PC-3 (cell line): ENCODE measurements around the gene FLNC. TPM values are rescaled to one million over a fixed set of nuclear protein-coding genes. Genes with fewer than 3 reads are reported as not detected.

Experiments
- ATAC-seq: fragments of 200-7000 bp; cut with Tn5 transposase; 2 replicates; pipeline ENCODE4 v1.9.1; 2020; ENCODE audit warnings: mild to moderate bottlenecking, moderate library complexity
- BruUV-seq: library from RNA; stranded (reverse); fragments of 400-500 nt; replicated peaks from 2 replicates; lab custom pipeline; 2021; lab: Mats Ljungman, UMichigan
- CTCF ChIA-PET: fragments of 300-600 bp; sonication (Branson Sonifier 250); formaldehyde crosslinking; loops from one replicate; lab custom pipeline; 2022; ENCODE audit warnings: antibody characterized with exemption; lab: Charles Lee
- POLR2A ChIA-PET: fragments of 300-600 bp; sonication (Branson Sonifier 250); formaldehyde crosslinking; loops from one replicate; lab custom pipeline; 2022; ENCODE audit warnings: antibody characterized with exemption; ENCODE audit not compliant: unreplicated experiment; lab: Charles Lee
- DNase-seq: peaks from one replicate; pipeline ENCODE4 v3.0.0-alpha.2; 2015
- H2AFZ ChIP-seq: fragments of 300-600 bp; sonication (generic); 2 replicates; pipeline ENCODE4 v1.6.0; 2016; ENCODE audit warnings: antibody characterized with exemption, low read length
- H3F3A ChIP-seq: fragments of 300-600 bp; sonication (generic); one replicate; pipeline ENCODE4 v1.6.0; 2017; ENCODE audit warnings: antibody characterized with exemption, low read length, control low read depth, mild to moderate bottlenecking; ENCODE audit not compliant: unreplicated experiment
- H3K27ac ChIP-seq: fragments of 300-600 bp; sonication (generic); 2 replicates; pipeline ENCODE4 v1.5.1; 2016; ENCODE audit warnings: mild to moderate bottlenecking, low read length
- H3K27me3 ChIP-seq: fragments of 300-600 bp; sonication (generic); 2 replicates; pipeline ENCODE4 v1.6.1; 2016; ENCODE audit warnings: low read length, mixed read lengths
- H3K36me3 ChIP-seq: fragments of 300-600 bp; sonication (generic); 2 replicates; pipeline ENCODE4 v1.6.1; 2016; ENCODE audit warnings: low read depth, mixed run types, low read length, mixed read lengths
- H3K4me1 ChIP-seq: fragments of 300-600 bp; sonication (generic); 2 replicates; pipeline ENCODE4 v1.5.1; 2016; ENCODE audit warnings: low read length; ENCODE audit not compliant: insufficient read depth
- H3K4me2 ChIP-seq: fragments of 300-600 bp; sonication (generic); 2 replicates; pipeline ENCODE4 v1.6.0; 2016; ENCODE audit warnings: low read length
- H3K4me3 ChIP-seq: fragments of 300-600 bp; sonication (generic); 2 replicates; pipeline ENCODE4 v1.5.1; 2016; ENCODE audit warnings: mild to moderate bottlenecking, low read length, mixed read lengths
- H3K79me2 ChIP-seq: fragments of 300-600 bp; sonication (generic); 2 replicates; pipeline ENCODE4 v1.6.1; 2017; ENCODE audit warnings: low read length, mixed read lengths
- H3K9ac ChIP-seq: fragments of 300-600 bp; sonication (generic); 2 replicates; pipeline ENCODE4 v1.6.0; 2016; ENCODE audit warnings: mild to moderate bottlenecking, low read length
- H3K9me2 ChIP-seq: fragments of 300-600 bp; sonication (generic); replicated peaks from 2 replicates; pipeline ENCODE4 v1.6.1; 2016; ENCODE audit warnings: mixed run types, low read length, mixed read lengths
- H3K9me3 ChIP-seq: fragments of 300-600 bp; sonication (generic); 2 replicates; pipeline ENCODE4 v1.6.1; 2016; ENCODE audit warnings: low read length, mixed read lengths
- H4K20me1 ChIP-seq: fragments of 300-600 bp; sonication (generic); 2 replicates; pipeline ENCODE4 v1.6.1; 2016; ENCODE audit warnings: low read length, mixed read lengths
- EZH2 ChIP-seq: fragments of 300-600 bp; sonication (generic); IDR thresholded peaks from one replicate; pipeline ENCODE4 v1.6.1; 2017; ENCODE audit warnings: antibody characterized with exemption, mild to moderate bottlenecking, low read length; ENCODE audit not compliant: unreplicated experiment
- EZH2phosphoT487 ChIP-seq: fragments of 300-600 bp; sonication (generic); IDR thresholded peaks from 2 replicates; pipeline ENCODE4 v1.6.1; 2018; ENCODE audit warnings: mild to moderate bottlenecking, antibody characterized with exemption, low read length, borderline replicate concordance
- intact Hi-C: fragments of 100-400 bp; cut with micrococcal nuclease; formaldehyde crosslinking; loops from 2 replicates; pipeline ENCODE4 v1.9.0; 2023
- total RNA-seq: library from RNA; depleted of rRNA; stranded (reverse); fragments of >200 nt; gene quantifications from 2 replicates; pipeline ENCODE4 v1.2.3, GENCODE V29; 2014
- TF ChIP-seq, protein P1 (sequence below): fragments of 300-600 bp; sonication (generic); conservative IDR thresholded peaks from 2 replicates; pipeline ENCODE4 v1.5.1; 2017; ENCODE audit warnings: antibody characterized with exemption, low read depth, mild to moderate bottlenecking, low read length

The FLNC gene
- total RNA-seq, 1 experiment from 2014 or later, result 88.7 TPM

DNA sequence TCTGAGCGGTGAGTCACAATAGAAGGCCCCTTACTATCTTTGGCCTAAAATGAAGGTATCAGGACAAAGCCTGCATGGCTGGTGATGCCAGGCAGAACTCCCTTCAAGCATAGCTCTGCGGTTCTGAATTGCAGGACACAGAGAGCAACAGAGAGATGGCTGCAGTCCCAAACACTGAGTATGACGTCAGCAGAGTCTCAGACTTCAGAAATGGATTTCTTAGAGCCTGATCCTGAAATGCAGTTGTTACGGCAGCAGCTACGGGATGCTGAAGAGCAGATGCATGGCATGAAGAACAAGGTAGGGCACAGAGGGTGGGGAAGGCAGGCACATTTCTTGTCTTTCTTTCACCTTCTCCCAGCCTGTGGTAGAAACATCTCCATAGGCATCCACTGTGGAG, 25.0 kb upstream of the FLNC start:
- ATAC-seq, result no peak
- Histone ChIP-seq H3K4me3 (no peak overlapping the region), H3K27me3 (no peaks in the 10 kb centered on the region), H3K9ac (no peak overlapping the region), H3F3A (no peaks in the 10 kb centered on the region), H3K9me2 (no peaks in the 10 kb centered on the region), H3K79me2 (no peaks in the 10 kb centered on the region), H2AFZ (no peak overlapping the region), H3K27ac (no peak overlapping the region), H4K20me1 (no peaks in the 10 kb centered on the region), H3K36me3 (no peaks in the 10 kb centered on the region), H3K4me2 (no peak overlapping the region), H3K9me3 (no peaks in the 10 kb centered on the region), H3K4me1 (no peaks in the 10 kb centered on the region)
- ChIA-PET POLR2A (no interaction called here), CTCF (no interaction called here)
- no TSS peak for BruUV-seq
- no peak for TF ChIP-seq EZH2phosphoT487
- intact Hi-C loops, result no loop called here
- DNase-seq, result no peak

DNA sequence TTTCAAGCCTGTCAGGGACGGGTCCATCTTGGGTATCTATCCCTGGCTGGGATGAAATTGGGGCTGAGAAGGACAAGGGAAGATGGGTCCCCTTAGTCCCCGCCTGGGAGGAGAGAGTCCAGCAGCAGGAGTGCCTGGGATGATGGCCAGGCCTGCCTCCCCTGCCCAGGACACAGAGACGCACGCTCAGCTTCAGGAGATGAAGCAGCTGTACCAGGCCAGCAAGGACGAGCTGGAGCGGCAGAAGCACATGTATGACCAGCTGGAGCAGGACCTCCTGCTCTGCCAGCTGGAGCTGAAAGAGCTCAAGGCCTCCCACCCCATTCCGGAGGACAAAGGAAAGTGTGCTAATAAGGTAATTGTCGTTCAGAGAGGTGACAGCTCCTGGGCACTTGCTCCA, 23.0 kb upstream of the FLNC start:
- DNase-seq, result no peak
- Histone ChIP-seq H3K4me3 (no peak overlapping the region), H3K27ac (no peak overlapping the region), H3K36me3 (no peaks in the 10 kb centered on the region), H3K27me3 (no peaks in the 10 kb centered on the region), H3K9ac (no peak overlapping the region), H3K4me1 (no peaks in the 10 kb centered on the region), H3F3A (no peaks in the 10 kb centered on the region), H3K9me3 (no peaks in the 10 kb centered on the region), H3K79me2 (no peaks in the 10 kb centered on the region), H3K4me2 (no peak overlapping the region), H3K9me2 (no peaks in the 10 kb centered on the region), H4K20me1 (no peaks in the 10 kb centered on the region), H2AFZ (no peak overlapping the region)
- BruUV-seq, result no TSS peak
- ChIA-PET POLR2A (no interaction called here), CTCF (no interaction called here)
- ATAC-seq, result no peak
- no peak for TF ChIP-seq EZH2phosphoT487
- TF ChIP-seq EZH2, result no peak
- TF ChIP-seq, protein P1, sequence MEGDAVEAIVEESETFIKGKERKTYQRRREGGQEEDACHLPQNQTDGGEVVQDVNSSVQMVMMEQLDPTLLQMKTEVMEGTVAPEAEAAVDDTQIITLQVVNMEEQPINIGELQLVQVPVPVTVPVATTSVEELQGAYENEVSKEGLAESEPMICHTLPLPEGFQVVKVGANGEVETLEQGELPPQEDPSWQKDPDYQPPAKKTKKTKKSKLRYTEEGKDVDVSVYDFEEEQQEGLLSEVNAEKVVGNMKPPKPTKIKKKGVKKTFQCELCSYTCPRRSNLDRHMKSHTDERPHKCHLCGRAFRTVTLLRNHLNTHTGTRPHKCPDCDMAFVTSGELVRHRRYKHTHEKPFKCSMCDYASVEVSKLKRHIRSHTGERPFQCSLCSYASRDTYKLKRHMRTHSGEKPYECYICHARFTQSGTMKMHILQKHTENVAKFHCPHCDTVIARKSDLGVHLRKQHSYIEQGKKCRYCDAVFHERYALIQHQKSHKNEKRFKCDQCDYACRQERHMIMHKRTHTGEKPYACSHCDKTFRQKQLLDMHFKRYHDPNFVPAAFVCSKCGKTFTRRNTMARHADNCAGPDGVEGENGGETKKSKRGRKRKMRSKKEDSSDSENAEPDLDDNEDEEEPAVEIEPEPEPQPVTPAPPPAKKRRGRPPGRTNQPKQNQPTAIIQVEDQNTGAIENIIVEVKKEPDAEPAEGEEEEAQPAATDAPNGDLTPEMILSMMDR, result no peak
- intact Hi-C loops, result no loop called here

DNA sequence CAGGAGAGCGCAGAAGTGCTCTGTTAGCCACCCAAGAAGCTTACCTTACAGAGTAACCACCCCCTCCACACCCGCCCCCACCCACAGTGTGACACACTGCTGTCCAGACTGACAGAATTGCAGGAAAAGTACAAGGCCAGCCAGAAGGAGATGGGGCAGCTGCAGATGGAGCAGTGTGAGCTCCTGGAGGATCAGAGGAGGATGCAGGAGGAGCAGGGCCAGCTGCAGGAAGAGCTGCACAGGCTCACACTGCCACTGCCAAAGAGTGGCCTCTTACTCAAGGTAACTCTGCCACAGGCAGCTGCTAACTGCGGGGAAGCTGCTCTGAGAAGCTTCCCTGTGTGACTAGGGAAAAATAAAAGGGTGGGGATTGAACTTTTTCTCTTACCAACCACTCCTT, 20.8 kb upstream of the FLNC start:
- intact Hi-C loops, result no loop called here
- no TSS peak for BruUV-seq
- no peak for ATAC-seq

More for the DNA sequence above, 20.8 kb upstream of the FLNC start:
- H3K4me2 ChIP-seq, result no peak overlapping the region
- ChIA-PET CTCF (no interaction called here), POLR2A (no interaction called here)
- no peaks in the 10 kb centered on the region for H3K9me2 ChIP-seq
- H4K20me1 ChIP-seq, result no peaks in the 10 kb centered on the region
- TF ChIP-seq, protein P1, result no peak
- TF ChIP-seq EZH2 (no peak), EZH2phosphoT487 (no peak)
- H3K36me3 ChIP-seq, result no peaks in the 10 kb centered on the region
- H3K4me3 ChIP-seq, result no peak overlapping the region
- H3K9me3 ChIP-seq, result no peaks in the 10 kb centered on the region
- DNase-seq, result no peak
- H3K27ac ChIP-seq, result no peak overlapping the region
- H3K27me3 ChIP-seq, result no peaks in the 10 kb centered on the region
- H3F3A ChIP-seq, result no peaks in the 10 kb centered on the region
- H3K9ac ChIP-seq, result no peak overlapping the region
- H2AFZ ChIP-seq, result no peak overlapping the region
- H3K79me2 ChIP-seq, result no peaks in the 10 kb centered on the region
- no peaks in the 10 kb centered on the region for H3K4me1 ChIP-seq
